Measurements from ENCODE around the gene XPNPEP1.
"Not testable (repeated sequence)": the region's sequence is repeated elsewhere in the genome, so short reads cannot be mapped to it uniquely, and the experiment has no call there.

Gene XPNPEP1

DNA sequence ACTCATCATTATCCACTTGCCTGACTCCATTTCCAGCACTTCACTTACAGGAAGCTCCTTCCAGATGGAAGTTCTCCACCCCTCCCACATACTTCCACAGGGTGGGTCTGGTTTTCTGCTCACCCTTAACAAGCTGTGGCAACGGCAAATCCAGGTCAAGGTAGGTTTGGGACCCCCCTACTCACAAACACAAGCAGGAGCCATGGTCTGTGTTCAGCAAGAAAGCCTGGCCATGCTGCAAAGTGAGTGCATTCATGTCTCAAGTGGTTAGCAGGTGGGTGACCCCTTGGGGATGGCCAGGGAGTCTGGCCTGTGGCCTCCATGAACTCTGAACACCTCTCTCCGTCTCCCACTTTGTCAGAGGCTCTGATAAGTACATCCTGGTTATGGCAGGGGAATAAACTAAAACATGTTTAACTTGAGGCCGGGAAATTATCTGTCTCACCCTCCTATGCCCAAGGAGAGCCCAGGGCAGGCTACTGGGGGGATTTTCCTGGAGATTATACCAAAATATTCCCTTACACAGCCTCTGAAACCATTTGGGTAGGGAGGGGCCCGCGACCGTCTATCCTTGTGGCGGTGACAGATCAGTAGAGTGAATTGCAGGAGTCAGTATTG, 844 bp downstream of the XPNPEP1 start:
- DNase-seq = no peak

DNA sequence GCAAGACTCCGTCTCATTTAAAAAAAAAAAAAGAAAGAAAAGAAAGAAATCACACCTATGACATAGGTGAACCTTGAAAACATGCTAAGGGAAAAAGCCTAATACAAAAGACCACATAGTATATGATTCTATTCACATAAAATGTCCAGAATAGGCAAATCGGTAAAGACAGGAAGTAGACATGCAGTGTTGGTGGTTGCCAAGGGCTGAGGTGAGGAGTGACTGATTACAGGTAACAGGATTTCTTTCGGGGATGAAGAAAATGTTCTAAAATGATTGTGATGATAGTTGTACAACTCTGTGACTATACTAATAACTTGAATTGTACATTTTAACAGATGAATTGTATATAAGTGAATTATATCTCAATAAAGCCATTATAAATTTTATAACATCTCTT, 3.3 kb downstream of the XPNPEP1 start:
- DNase-seq = no peak

DNA sequence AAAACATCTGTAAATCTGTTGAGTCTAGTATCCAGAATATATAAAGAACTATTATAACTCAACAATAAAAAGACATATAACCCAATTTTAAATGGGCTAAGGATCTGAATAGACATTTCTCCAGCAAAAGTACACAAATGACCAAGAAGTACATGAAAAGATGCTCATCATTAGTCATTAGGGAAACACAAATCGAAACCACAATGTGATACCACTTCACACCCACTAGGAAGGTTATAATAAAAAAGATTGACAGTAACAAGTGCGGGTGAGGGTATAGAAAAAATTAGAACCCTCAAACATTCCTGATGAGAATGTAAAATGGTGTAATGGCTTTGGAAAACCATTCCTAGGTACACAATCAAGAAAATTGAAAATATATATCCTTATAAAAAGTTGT, 4.1 kb downstream of the XPNPEP1 start:
- DNase-seq = no peak

DNA sequence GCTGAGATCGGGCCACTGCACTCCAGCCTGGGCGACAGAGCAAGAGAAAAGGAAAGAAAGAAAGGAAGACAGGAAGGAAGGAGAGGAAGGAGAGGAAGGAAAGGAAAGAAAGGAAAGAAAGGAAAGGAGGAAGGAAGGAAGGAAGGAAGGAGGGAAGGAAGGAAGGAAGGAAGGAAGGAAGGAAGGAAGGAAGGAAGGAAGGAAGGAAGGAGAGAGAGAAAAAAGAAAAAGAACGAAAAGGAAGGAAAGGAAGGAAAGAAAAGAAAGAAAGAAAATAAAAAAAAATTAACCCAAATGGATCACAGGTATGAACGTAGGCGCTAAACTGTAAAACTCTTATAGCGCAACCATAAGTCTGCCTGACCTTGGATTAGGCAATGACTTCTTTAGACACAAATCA, 4.6 kb downstream of the XPNPEP1 start:
- DNase-seq = not testable (repeated sequence)

DNA sequence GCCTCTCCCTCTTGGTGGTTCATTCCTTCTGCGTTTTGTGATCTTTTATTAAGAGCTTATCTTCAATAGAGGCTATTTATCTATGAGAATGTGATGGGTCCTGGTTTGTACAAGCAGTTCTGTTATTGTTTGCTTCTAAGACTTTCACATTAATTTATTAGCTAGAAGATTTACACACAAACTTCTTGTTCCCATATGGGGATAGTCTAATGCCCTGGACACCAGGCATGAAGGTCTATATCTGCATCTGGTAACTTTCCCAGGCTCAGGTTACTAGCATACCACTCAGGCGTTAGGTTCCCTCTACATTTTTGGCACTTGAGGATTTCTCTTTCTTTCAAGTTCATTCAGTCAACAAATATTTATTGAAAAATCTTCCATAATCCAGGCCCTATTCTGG, 7.7 kb downstream of the XPNPEP1 start:
- DNase-seq = no peak

DNA sequence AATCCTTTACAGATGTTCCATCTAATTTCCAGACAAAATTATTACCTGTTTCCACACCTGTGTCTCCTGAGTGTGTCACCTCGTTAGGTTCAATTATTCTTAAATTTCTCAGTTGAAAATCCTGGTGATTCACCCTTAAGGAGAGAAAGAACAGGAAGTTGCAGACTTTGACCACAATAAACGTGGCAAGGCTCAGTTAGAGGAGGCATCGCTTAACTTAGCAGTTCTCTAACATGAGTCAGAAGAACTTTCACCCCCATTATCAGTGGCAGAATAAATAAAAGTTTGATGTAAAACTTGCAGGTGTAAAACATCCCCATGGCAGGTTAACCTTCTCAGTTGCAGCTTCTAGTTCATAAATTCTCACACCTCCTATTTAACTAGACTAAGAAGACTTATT, 8.3 kb downstream of the XPNPEP1 start:
- no peak for DNase-seq

DNA sequence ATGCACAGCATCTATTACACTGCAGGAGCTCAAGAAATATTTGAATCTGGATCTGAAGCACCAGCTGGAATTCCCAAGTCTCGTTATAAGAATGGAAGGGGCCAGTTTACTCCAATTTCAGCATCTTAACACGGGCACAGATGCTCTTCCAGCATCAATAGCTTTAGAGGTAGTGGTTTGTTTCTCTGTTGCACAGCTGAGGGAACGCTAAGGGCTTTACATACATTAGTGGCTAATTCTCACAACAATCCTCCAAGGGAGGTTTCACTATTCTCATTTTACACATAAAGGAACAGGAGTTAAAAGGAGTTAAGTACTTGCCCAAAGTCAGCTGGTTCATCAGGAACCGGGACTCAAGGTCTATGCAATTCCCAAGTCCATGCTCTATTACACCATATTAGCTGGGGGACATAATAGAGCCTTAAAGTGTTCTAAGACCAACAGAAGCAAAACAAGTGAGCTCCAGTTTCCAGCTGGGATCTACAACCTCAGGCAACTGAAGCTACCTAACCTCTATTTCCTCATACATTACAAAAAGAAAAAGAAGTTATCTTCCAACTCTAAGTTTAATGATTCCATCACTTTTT, 9.9 kb downstream of the XPNPEP1 start:
- peak; percentile 42 to 84 for DNase-seq

DNA sequence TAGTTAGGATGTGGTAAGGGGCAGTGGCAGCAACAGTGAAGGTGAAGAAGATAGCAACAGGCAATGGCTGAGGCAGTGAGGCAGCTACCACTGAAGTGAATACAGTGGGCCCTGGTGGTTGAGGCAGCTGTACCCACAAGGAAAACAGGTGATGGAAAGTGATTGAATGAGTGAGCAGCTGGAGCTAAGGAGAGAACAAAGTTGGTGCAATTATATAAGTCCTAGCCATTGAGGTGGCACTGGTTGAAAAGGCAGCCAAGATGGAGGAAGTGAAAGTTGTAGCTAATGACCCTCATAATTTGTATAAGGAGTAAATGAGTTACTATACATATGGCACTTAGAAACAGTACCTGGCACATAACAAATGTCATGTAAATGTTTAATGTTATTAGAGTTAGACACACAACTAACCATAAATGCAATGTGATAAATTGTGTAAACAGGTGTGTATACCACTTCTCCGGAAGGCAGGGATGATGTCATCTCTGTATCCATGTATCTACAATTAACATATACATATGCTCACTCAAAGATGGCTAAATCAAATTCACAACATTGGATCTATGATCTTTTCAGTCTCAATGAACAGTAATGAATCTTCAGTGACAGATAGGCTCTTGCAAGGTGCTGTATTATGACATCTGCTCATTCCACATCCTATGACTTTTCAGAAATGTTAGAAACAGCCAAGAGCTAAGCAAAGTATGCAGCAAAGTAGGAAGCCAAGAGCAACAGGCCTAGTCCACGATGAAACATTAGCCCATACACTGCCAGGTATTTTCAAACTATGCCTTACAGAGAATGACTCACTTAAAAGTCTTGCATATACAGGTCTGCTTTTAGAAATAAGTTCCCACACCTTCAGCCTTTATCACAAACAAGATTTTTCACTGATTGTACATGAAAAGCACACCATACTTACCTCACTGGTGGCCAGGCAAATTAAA, 10.7 kb downstream of the XPNPEP1 start:
- DNase-seq = no peak

DNA sequence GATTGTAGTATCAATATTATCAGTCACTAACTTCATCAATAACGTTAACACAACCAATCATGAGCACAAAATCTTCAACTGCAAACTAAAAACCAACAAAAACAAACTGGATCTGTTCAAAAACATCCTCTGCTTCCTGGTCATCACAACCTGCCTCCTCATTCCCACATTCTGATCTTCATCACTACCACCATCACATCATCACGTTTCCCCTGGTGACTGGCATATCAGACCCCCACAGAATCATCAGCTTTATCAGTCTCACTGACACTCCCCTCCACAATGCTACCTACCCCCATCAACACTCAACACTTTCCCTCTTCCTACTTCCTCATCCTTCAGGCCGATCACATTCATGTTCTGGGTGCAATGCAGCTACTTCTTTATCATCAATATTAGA, 11.4 kb downstream of the XPNPEP1 start:
- no peak for DNase-seq

DNA sequence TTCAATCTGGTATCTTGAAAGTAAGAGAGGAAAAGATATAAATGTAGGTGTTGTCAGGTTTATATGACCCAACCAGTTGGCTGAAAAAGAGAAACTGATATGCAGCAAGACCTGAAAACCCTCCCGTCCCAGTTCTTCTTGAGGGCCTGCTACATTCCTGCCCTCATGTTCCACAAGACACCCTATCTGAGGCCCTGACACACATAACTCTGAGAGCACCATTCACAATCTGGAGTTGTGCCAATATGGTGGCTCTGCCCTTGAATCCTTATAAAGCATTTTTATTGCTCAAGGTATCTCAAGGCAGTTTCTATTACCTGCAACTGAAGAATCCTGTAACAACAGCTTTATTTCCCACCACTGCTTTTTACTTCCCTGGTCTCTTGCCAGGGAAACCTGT, 17.0 kb downstream of the XPNPEP1 start:
- DNase-seq = no peak

DNA sequence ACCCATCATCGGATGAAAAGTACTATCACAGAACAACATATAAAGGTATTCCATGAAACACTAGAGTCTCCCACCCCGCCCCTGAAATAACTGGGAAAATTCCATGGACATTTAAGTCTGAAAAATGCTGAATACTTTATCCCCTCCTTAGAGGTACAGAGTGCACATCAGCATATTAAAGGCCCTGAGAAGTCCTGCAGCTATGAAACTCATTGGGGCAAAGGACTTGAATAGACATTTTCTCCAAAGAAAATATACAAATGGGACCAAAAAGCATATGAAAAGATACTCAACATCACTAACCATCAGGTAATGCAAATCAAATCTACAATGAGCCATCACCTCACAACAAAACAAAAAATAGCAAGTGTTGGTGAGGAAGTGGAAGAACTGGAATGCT, 18.9 kb downstream of the XPNPEP1 start:
- DNase-seq = no peak

DNA sequence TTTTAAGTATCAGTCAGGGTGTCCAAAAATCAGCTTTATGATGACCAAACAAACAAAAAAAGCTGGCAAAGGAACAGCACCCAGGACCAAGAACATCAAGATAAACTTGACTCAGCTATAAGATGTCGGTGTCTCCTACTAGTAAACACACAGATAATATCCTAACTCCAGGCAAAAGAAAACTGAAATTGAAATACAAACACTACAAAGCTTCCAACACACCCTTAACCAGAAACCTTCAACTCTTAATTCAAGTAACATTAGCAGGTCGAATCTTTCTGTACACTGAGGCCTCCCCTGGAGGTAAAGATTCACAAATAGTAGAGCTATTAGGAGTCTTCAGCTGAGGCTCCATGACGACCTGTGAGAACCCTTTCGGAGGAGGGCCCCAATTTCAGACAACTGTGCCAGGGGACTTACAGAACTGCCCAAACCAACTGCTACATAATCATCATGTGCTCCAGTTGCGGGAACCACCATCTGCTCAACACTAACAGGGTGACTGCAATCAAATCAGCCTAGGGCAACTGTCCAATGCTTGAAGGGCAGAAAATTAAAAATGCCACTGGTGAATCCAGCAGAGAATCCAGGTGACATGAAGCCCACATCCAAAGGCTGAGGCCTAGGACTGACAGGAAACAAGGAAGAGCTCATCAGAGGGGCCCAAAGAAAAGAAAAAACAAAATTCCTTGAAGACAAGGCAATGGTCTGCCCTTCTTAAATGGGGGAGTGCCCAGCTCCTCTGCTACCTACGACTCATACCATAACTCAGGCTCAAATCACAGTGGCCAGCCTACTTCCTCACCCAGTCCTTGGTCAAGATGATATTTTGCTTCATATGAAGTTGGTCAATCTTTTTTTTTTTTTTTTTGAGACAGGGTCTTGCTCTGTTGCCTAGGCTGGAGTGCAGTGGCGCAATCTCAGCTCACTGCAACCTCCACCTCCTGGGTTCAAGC, 20.0 kb downstream of the XPNPEP1 start:
- DNase-seq = peak; percentile 14 to 52

DNA sequence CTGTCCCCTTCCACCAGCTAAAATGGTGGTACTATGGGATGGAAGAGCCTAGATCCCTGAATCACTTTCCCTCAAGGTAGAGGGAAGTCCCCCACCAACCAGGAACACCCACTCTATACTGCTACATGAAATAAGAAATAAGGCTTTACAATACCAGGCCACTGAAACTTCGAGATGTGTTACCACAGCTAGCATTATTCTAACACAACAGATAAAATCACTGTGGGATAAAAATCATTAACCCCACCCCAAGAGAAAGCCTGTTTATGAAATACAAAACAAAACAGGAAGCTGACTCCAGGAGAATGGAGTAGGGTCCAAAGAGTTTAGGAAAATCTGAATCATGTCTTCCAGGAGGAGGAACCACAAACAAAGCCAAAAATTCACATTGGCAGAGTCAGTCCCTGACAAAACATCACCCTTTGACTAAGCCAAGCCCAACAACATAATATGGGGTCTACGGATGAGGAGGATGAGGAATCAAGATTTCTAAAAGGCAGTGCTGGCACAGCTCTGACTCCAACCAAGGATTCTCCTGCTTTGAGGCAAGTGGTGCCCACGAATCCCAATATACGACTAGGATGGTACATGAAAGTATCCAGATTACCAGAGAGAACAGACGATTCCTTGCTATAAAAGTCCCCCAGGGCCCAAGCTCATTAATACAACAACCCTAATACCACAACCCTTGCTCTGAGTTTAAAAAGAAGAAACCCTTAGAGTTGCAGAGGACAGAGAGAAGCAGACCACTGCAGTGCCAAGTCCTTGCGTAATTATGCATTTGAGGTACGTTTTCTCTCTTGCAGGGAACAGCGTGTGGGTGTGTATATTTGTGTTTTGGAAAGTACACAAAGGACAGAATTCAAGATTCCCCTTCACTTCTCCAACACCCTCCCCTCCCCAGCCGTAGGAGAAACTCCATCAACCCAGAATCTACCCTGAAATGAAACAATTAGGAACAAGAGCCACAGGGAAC, 23.7 kb downstream of the XPNPEP1 start:
- no peak for DNase-seq

DNA sequence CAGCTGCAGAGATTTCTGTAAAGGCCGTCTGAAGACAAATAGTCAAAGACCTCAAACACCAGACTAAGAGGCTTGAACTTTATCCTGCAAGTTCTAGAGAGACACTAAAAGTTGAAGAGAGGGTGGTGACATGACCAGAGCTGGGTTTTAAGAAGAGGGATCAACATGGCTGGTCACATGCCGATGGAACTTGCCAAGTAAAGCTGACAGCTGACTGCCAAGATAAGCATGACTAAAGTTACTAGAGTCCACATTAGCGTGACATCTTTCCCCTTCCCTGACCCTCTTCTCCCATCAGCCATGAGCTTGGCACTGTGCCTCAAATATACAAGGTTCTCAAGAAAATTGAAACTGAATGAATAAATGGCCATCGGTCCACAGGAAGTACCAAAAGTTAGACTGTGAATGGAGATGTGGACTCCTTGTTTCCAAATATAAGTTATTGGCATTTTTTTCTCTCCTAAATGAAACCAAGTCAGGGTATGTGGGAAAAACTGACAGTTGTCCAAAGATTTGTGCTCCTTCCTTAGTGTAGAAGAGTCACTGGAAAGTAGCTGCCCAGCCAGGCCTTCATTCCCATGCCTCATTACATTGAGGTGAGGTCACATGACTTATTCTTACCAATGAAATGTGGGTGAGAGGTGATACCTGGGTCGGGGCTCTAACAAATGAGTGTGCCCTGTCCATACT, 24.5 kb downstream of the XPNPEP1 start:
- no peak for DNase-seq

DNA sequence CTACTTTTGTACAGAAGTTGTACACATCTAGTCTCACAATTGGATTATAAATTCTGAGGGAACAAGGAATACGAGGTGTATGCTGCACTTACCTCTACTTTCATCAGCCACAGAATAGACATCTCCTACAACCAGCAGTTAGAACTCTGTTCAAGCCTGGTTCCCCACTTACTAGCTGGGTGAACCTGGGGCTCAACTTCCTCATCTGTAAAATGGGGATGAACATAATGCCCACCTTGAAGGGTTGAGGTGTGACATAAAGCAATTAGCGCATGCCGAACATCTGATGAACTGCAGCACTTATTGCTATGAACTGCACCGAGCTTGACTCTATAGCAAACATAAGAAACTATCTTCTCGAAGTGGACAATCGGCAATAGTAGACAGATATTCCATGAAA, 25.3 kb downstream of the XPNPEP1 start:
- DNase-seq = no peak

DNA sequence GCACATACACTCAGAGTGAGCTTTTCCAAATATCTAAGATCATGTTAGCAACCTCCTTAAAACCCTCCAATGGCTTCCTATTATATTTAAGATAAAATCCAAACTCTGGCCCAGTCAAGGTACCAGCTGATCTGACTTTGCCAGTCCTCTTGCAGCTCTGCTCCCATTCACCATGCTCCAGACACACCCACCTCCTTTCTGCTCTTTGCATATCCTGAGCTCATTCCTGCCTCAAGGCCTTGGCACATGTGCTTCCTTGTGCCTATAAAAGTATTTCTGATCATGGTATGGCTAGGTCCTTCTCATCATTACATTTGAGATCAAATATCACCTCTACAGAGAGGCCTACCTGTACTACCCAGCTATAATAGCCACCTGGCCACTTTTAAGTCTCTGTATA, 27.5 kb downstream of the XPNPEP1 start:
- no peak for DNase-seq

DNA sequence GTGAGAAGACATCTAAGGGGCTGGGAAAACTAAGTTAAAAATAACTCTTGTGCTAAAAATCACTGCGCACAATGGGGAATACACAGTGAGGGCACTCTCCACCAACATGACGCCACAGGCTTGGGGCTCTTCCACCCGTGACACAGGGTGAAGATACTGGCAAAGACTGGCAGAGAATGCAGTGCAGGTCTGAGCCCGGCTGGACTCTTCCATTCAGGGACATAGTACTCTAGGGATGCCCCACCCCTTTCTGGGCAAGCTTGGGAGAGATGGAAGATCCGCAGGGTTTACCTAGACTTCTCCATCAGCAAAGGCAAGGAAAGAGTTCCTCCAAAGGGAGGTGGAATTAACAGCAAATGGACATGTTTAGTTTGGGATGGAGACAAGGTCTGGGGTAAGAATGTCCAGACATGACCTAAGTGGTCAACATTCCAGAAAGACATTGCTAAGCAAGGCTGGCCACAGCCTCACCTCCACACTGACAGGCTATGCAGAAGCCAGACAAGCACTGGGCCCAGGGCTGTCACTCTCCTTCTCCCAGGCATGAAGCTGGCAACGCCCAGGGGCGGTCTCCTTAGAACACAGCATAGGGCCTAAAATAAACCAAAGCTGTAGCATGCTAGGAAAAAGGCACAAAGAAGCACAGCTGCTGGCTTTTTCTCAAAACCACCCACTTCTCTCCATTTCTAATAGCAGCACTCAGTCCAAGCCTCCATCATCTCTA, 28.1 kb downstream of the XPNPEP1 start:
- no peak for DNase-seq

DNA sequence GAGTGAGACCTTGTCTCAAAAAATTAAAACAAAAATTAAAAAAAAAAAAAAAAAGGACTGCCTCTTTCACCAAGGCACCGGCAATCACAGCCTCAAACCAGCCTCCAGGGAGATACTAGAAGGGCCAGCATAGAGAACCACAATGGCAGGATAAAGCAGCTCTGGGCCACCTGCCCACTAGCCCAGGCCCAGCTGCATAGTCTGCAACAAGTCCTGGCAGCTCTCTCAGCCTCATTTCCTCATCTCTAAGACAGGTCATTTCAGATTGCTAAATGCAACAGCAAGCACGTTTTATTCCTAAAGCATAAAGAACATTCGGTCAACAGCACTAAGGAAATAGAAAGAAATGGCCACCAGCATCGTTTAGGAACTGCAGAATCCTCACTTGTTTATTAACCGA, 28.8 kb downstream of the XPNPEP1 start:
- no peak for DNase-seq

DNA sequence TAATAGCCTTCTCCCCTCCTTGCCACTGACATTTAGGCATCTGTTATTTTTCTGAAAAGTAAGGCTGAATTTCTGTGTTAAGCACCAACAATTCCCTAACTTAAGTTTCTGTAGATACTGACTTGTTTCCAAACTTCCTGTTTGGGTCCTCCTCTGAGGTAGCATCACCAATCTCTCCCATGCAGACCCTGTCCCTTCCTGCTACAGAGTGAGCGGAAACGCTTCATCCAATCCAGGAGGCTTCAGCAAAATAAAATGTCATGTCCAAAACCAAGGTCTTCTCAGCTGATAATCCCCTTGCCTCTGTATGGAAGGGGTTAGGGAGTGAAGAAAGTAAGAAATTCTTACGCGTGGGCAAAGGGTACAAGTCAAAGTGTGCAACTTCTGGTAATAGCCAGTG, 29.9 kb downstream of the XPNPEP1 start:
- DNase-seq = no peak

DNA sequence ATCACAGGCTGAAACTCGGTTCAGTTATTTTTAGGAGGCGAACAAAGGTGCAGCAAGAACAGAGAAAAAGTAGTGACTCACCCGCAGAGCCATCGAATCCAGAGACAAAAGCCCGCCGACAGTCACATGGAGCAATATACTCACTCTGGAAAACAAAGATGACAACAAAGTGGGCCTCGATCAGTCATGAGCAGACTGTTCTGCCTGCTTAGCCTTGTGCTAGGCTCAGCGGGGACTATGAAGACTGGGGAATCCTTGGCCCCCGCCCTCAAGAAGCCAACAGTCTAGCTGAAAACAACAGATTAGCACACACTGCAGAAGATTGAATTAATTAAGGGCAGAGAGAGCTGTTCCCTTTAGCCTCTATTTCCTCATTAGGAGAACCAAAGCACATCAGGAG, 30.4 kb downstream of the XPNPEP1 start:
- no peak for DNase-seq
